ENCODE measurements around the gene HMOX1. TPM values are rescaled to one million over a fixed set of nuclear protein-coding genes. Genes with fewer than 3 reads are reported as not detected.

Gene HMOX1
- total and polyA plus RNA-seq, 4 donors: 18.7 to 108 (median 59.7) TPM

DNA sequence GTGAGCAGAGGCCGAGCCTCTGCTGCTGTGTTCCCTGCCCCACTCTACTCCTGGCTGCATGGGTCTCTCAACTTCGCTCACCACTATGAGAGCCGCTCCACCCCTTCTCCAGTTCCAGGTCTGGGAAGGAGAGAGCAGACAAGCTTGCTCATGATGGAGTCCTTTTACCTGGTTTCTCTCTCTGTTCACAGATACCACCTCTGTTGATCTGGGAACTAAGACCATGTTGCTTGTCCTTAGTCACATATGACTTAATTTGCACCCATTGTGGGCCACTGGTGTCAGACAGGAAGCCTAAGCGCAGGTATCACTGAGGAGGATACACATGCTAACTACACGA, 45.9 kb downstream of the HMOX1 start:
- peaks cover 4 to 19% (median 7%) of the 10 kb centered on the region in 4 donors for H3K36me3 ChIP-seq (ENCODE audit: control insufficient read depth in 4 of 4, insufficient read depth in 3 of 4, low read depth in 1 of 4, low read length in 3 of 4)
- H3K9me3 ChIP-seq (ENCODE audit: control insufficient read depth in 4 of 4, low read length in 3 of 4): no peaks in the 10 kb centered on the region
- H3K9ac ChIP-seq (ENCODE audit: low read depth in 1 of 2, low read length in 2 of 2): no peak overlapping the region

DNA sequence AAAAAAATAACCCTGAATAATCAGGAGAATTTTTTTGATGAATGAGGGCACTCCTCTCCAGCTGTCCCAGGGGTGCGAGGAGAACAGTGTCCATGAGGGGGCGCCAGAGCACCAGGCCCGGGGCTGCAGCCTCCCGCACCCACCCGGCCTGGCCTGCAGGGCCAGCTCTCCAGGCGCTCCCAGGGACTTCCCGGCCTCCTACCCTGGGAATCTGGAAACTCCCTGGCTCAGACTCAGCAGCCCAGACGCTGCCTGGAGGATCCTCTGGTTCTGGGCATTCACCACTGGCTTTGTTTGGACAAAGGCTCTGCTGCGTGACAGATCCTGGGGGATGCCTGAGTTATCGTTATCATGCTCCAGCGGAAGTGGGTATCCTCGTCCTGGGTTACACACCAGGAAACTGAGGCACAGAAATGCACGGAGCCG, 50.0 kb downstream of the HMOX1 start:
- Histone ChIP-seq H3K9me3 (ENCODE audit: control insufficient read depth in 4 of 4, low read length in 3 of 4) (peaks cover 0 to 7% (median 2%) of the 10 kb centered on the region in 4 donors), H3K27ac (ENCODE audit: low read depth in 1 of 2, low read length in 2 of 2) (no peak overlapping the region), H3K9ac (ENCODE audit: low read depth in 1 of 2, low read length in 2 of 2) (no peak overlapping the region), H3K27me3 (ENCODE audit: control insufficient read depth in 4 of 4, insufficient read depth in 4 of 4, low read length in 3 of 4) (no peaks in the 10 kb centered on the region), H3K36me3 (ENCODE audit: control insufficient read depth in 4 of 4, insufficient read depth in 3 of 4, low read depth in 1 of 4, low read length in 3 of 4) (peaks cover 0 to 1% (median 0%) of the 10 kb centered on the region in 4 donors), H3K4me1 (ENCODE audit: control insufficient read depth in 4 of 4, insufficient read depth in 4 of 4, low read length in 3 of 4) (peaks cover 0 to 13% (median under 1%) of the 10 kb centered on the region in 4 donors), H3K4me3 (ENCODE audit: low read depth in 1 of 3, low read length in 3 of 3) (no peak overlapping the region)
- WGBS: 18% methylated on average over 14 of the region's 14 CpGs
- DNase-seq (ENCODE audit: low spot score): peak; percentile 81
- TF ChIP-seq, protein P1, sequence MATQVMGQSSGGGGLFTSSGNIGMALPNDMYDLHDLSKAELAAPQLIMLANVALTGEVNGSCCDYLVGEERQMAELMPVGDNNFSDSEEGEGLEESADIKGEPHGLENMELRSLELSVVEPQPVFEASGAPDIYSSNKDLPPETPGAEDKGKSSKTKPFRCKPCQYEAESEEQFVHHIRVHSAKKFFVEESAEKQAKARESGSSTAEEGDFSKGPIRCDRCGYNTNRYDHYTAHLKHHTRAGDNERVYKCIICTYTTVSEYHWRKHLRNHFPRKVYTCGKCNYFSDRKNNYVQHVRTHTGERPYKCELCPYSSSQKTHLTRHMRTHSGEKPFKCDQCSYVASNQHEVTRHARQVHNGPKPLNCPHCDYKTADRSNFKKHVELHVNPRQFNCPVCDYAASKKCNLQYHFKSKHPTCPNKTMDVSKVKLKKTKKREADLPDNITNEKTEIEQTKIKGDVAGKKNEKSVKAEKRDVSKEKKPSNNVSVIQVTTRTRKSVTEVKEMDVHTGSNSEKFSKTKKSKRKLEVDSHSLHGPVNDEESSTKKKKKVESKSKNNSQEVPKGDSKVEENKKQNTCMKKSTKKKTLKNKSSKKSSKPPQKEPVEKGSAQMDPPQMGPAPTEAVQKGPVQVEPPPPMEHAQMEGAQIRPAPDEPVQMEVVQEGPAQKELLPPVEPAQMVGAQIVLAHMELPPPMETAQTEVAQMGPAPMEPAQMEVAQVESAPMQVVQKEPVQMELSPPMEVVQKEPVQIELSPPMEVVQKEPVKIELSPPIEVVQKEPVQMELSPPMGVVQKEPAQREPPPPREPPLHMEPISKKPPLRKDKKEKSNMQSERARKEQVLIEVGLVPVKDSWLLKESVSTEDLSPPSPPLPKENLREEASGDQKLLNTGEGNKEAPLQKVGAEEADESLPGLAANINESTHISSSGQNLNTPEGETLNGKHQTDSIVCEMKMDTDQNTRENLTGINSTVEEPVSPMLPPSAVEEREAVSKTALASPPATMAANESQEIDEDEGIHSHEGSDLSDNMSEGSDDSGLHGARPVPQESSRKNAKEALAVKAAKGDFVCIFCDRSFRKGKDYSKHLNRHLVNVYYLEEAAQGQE (IDR thresholded peaks at IDR 0.05): peak; percentile 21
- peak; percentile 24 for TF ChIP-seq SP1 (IDR thresholded peaks at IDR 0.05)
- TF ChIP-seq NR2F2 (IDR thresholded peaks at IDR 0.05): no peak
- no peak for TF ChIP-seq TAF1 (conservative IDR thresholded peaks at IDR 0.05)
- TF ChIP-seq, protein P2, sequence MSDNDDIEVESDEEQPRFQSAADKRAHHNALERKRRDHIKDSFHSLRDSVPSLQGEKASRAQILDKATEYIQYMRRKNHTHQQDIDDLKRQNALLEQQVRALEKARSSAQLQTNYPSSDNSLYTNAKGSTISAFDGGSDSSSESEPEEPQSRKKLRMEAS (IDR thresholded peaks at IDR 0.05): no peak
- TF ChIP-seq FOXA2 (IDR thresholded peaks at IDR 0.05): no peak
- TF ChIP-seq, protein P3, sequence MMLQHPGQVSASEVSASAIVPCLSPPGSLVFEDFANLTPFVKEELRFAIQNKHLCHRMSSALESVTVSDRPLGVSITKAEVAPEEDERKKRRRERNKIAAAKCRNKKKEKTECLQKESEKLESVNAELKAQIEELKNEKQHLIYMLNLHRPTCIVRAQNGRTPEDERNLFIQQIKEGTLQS (IDR thresholded peaks at IDR 0.05): no peak

More for the DNA sequence above, 45.9 kb downstream of the HMOX1 start:
- DNase-seq (ENCODE audit: low spot score): no peak
- Histone ChIP-seq H3K27ac (ENCODE audit: low read depth in 1 of 2, low read length in 2 of 2) (no peak overlapping the region), H3K4me3 (ENCODE audit: low read depth in 1 of 3, low read length in 3 of 3) (no peak overlapping the region), H3K4me1 (ENCODE audit: control insufficient read depth in 4 of 4, insufficient read depth in 4 of 4, low read length in 3 of 4) (peaks cover 0 to 13% (median under 1%) of the 10 kb centered on the region in 4 donors), H3K27me3 (ENCODE audit: control insufficient read depth in 4 of 4, insufficient read depth in 4 of 4, low read length in 3 of 4) (no peaks in the 10 kb centered on the region)
- TF ChIP-seq, protein P2 (IDR thresholded peaks at IDR 0.05): no peak
- no peak for TF ChIP-seq RAD21 (IDR thresholded peaks at IDR 0.05)
- TF ChIP-seq HNF4G (IDR thresholded peaks at IDR 0.05): no peak
- no peak for TF ChIP-seq HNF4A (conservative IDR thresholded peaks at IDR 0.05)
- no peak for TF ChIP-seq FOXA1 (IDR thresholded peaks at IDR 0.05)
- TF ChIP-seq, protein P3 (IDR thresholded peaks at IDR 0.05): no peak
- no peak for TF ChIP-seq YY1 (IDR thresholded peaks at IDR 0.05)
- TF ChIP-seq, protein P4, sequence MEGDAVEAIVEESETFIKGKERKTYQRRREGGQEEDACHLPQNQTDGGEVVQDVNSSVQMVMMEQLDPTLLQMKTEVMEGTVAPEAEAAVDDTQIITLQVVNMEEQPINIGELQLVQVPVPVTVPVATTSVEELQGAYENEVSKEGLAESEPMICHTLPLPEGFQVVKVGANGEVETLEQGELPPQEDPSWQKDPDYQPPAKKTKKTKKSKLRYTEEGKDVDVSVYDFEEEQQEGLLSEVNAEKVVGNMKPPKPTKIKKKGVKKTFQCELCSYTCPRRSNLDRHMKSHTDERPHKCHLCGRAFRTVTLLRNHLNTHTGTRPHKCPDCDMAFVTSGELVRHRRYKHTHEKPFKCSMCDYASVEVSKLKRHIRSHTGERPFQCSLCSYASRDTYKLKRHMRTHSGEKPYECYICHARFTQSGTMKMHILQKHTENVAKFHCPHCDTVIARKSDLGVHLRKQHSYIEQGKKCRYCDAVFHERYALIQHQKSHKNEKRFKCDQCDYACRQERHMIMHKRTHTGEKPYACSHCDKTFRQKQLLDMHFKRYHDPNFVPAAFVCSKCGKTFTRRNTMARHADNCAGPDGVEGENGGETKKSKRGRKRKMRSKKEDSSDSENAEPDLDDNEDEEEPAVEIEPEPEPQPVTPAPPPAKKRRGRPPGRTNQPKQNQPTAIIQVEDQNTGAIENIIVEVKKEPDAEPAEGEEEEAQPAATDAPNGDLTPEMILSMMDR (IDR thresholded peaks at IDR 0.05; ENCODE audit: low read depth, low read length, missing input control): no peak
- TF ChIP-seq RXRA (IDR thresholded peaks at IDR 0.05): no peak
- TF ChIP-seq NR2F2 (IDR thresholded peaks at IDR 0.05): no peak
- TF ChIP-seq, protein P1 (IDR thresholded peaks at IDR 0.05): no peak
- TF ChIP-seq FOXA2 (IDR thresholded peaks at IDR 0.05): no peak
- no peak for TF ChIP-seq EGR1 (IDR thresholded peaks at IDR 0.05; ENCODE audit: low read depth in 2 of 2)
- TF ChIP-seq, protein P5, sequence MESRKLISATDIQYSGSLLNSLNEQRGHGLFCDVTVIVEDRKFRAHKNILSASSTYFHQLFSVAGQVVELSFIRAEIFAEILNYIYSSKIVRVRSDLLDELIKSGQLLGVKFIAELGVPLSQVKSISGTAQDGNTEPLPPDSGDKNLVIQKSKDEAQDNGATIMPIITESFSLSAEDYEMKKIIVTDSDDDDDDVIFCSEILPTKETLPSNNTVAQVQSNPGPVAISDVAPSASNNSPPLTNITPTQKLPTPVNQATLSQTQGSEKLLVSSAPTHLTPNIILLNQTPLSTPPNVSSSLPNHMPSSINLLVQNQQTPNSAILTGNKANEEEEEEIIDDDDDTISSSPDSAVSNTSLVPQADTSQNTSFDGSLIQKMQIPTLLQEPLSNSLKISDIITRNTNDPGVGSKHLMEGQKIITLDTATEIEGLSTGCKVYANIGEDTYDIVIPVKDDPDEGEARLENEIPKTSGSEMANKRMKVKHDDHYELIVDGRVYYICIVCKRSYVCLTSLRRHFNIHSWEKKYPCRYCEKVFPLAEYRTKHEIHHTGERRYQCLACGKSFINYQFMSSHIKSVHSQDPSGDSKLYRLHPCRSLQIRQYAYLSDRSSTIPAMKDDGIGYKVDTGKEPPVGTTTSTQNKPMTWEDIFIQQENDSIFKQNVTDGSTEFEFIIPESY (IDR thresholded peaks at IDR 0.05): no peak
- no peak for TF ChIP-seq SP1 (IDR thresholded peaks at IDR 0.05)
- TF ChIP-seq GABPA (IDR thresholded peaks at IDR 0.05 in 1 of 2, conservative IDR thresholded peaks at IDR 0.05 in 1 of 2): no peak
- whole genome bisulfite sequencing: 92% methylated on average over 5 of the region's 5 CpGs
